Purkinje cell (primary cell): ENCODE measurements around the gene PRKACG. TPM values are rescaled to one million over a fixed set of nuclear protein-coding genes. Genes with fewer than 3 reads are reported as not detected.

Experiments used
- polyA plus RNA-seq: library from polyadenylated mRNA; unstranded; fragments of >200 nt; fragmentation: Nextera tagmentation; gene quantifications from 2 replicates; pipeline ENCODE4 v1.2.1, GENCODE V29; 2014

PRKACG gene
- polyA plus RNA-seq = not detected in 2 replicates

GRCh38 chr9:69014013-69014412, at the start of gene PRKACG:
PRKACG (minus strand) TSS chr9:69014113; CDS start chr9:69014092, 21 bp downstream.

GRCh38 chr9:69035438-69036308, 21.8 kb upstream of the PRKACG start, which contains the start of gene FXN:
FXN (plus strand) TSS chr9:69035752; CDS start chr9:69035783, 31 bp downstream.

Other genes with a start within 250 kb of the PRKACG start
- gene FXN, start 21.6 kb upstream of the PRKACG start, polyA plus RNA-seq = 12.4 and 19.9 TPM in 2 replicates
- gene TJP2, start 160.2 kb upstream of the PRKACG start, polyA plus RNA-seq = 27.2 and 44.1 TPM in 2 replicates